SK-N-SH treated with all-trans-retinoic acid at 6 μM for 48 hours (cell line): ENCODE measurements around the gene PLB1.

Experiments
- BACH2 ChIP-seq: fragments of 250-450 bp; sonication (Bioruptor Pico); IDR thresholded peaks from 2 replicates; pipeline ENCODE4 v1.9.0; 2021; ENCODE audit warnings: mild to moderate bottlenecking, borderline replicate concordance
- ISL1 ChIP-seq: fragments of 250-450 bp; sonication (Bioruptor Pico); IDR thresholded peaks from 2 replicates; pipeline ENCODE4 v2.1.2; 2022; ENCODE audit warnings: mild to moderate bottlenecking, moderate library complexity
- RARB ChIP-seq: fragments of 250-450 bp; sonication (Bioruptor Pico); IDR thresholded peaks from 2 replicates; pipeline ENCODE4 v1.8.0; 2021; ENCODE audit warnings: mild to moderate bottlenecking, moderate library complexity
- SNAI2 ChIP-seq: fragments of 250-450 bp; sonication (Bioruptor Pico); IDR thresholded peaks from 2 replicates; pipeline ENCODE4 v1.5.0; 2020; ENCODE audit warnings: mild to moderate bottlenecking, moderate library complexity
- TCF4 ChIP-seq: fragments of 250-450 bp; sonication (Bioruptor Pico); IDR thresholded peaks from 2 replicates; pipeline ENCODE4 v1.8.0; 2021; ENCODE audit warnings: mild to moderate bottlenecking, moderate library complexity, borderline replicate concordance
- TOX ChIP-seq: fragments of 250-450 bp; sonication (Bioruptor Pico); IDR thresholded peaks from 2 replicates; pipeline ENCODE4 v1.8.0; 2021; ENCODE audit warnings: mild to moderate bottlenecking, moderate library complexity, borderline replicate concordance
- TSHZ2 ChIP-seq: fragments of 250-450 bp; sonication (Bioruptor Pico); IDR thresholded peaks from 2 replicates; pipeline ENCODE4 v1.5.0; 2020; ENCODE audit warnings: mild to moderate bottlenecking, moderate library complexity
- ZC3H10 ChIP-seq: fragments of 250-450 bp; sonication (Bioruptor Pico); IDR thresholded peaks from 2 replicates; pipeline ENCODE4 v1.5.1; 2021; ENCODE audit warnings: mild to moderate bottlenecking, moderate library complexity
- ZFP3 ChIP-seq: fragments of 250-450 bp; sonication (Bioruptor Pico); IDR thresholded peaks from 2 replicates; pipeline ENCODE4 v1.5.0; 2020; ENCODE audit warnings: mild to moderate bottlenecking, moderate library complexity
- TF ChIP-seq, protein P1 (sequence below): fragments of 250-450 bp; sonication (Bioruptor Pico); IDR thresholded peaks from 2 replicates; pipeline ENCODE4 v1.5.1; 2021; ENCODE audit warnings: mild to moderate bottlenecking, moderate library complexity
- TF ChIP-seq, protein P2 (sequence below): fragments of 250-450 bp; sonication (Bioruptor Pico); IDR thresholded peaks from 2 replicates; pipeline ENCODE4 v1.8.0; 2020; ENCODE audit warnings: mild to moderate bottlenecking, moderate library complexity, borderline replicate concordance

DNA sequence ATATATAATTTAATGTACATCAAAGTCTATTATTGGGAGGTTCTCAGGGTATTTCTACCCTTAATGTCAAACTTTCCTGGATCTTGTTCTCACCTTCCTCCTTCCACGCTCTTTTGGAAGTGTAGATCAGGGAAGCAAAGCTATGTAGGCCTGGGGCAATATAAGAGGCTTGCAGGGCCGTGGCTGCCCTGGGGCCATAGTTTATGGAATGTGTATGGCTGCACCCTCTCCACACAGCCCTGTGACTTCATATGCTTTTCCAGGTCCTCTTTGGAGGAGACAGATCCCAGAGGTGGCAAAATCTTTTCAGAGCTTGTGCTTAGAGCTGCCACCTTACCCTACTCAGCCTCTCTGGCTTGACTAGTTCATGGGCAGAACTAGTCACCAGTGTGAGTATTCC, 82.9 kb downstream of the PLB1 start:
- no peak for TF ChIP-seq ZFP3 (CRISPR knock-in tag)
- no peak for TF ChIP-seq TSHZ2
- no peak for TF ChIP-seq TCF4
- TF ChIP-seq, protein P1, sequence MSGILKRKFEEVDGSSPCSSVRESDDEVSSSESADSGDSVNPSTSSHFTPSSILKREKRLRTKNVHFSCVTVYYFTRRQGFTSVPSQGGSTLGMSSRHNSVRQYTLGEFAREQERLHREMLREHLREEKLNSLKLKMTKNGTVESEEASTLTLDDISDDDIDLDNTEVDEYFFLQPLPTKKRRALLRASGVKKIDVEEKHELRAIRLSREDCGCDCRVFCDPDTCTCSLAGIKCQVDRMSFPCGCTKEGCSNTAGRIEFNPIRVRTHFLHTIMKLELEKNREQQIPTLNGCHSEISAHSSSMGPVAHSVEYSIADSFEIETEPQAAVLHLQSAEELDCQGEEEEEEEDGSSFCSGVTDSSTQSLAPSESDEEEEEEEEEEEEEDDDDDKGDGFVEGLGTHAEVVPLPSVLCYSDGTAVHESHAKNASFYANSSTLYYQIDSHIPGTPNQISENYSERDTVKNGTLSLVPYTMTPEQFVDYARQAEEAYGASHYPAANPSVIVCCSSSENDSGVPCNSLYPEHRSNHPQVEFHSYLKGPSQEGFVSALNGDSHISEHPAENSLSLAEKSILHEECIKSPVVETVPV (CRISPR knock-in tag) = no peak
- TF ChIP-seq, protein P2, sequence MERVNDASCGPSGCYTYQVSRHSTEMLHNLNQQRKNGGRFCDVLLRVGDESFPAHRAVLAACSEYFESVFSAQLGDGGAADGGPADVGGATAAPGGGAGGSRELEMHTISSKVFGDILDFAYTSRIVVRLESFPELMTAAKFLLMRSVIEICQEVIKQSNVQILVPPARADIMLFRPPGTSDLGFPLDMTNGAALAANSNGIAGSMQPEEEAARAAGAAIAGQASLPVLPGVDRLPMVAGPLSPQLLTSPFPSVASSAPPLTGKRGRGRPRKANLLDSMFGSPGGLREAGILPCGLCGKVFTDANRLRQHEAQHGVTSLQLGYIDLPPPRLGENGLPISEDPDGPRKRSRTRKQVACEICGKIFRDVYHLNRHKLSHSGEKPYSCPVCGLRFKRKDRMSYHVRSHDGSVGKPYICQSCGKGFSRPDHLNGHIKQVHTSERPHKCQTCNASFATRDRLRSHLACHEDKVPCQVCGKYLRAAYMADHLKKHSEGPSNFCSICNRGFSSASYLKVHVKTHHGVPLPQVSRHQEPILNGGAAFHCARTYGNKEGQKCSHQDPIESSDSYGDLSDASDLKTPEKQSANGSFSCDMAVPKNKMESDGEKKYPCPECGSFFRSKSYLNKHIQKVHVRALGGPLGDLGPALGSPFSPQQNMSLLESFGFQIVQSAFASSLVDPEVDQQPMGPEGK = no peak
- TF ChIP-seq TOX (CRISPR knock-in tag) = no peak
- TF ChIP-seq ZC3H10 (CRISPR knock-in tag) = no peak
- TF ChIP-seq SNAI2 (CRISPR knock-in tag) = no peak
- no peak for TF ChIP-seq ISL1 (CRISPR knock-in tag)
- no peak for TF ChIP-seq BACH2 (CRISPR knock-in tag)
- TF ChIP-seq RARB (CRISPR knock-in tag) = no peak
